HEK293 (cell line): ENCODE measurements around the gene ISM2.
A peak's percentile ranks its signal among the peaks of the same experiment; 100 is the strongest.

Experiments
- BCL11A ChIP-seq: fragments of 450-650 bp; formaldehyde crosslinking; IDR thresholded peaks from 2 replicates; pipeline ENCODE4 v1.5.1; 2016; ENCODE audit warnings: low read depth, missing biosample characterization, missing genetic modification characterization
- KLF10 ChIP-seq: fragments of 450-650 bp; IDR thresholded peaks from 2 replicates; pipeline ENCODE4 v1.5.1; 2018; ENCODE audit warnings: missing biosample characterization, mild to moderate bottlenecking, missing genetic modification characterization
- KLF8 ChIP-seq: fragments of 450-650 bp; formaldehyde crosslinking; IDR thresholded peaks from 2 replicates; pipeline ENCODE4 v1.5.1; 2016; ENCODE audit warnings: missing biosample characterization, missing genetic modification characterization
- MYNN ChIP-seq: fragments of 450-650 bp; formaldehyde crosslinking; IDR thresholded peaks from 2 replicates; pipeline ENCODE4 v1.5.1; 2016; ENCODE audit warnings: missing biosample characterization, missing genetic modification characterization, borderline replicate concordance
- SCRT2 ChIP-seq: fragments of 450-650 bp; formaldehyde crosslinking; IDR thresholded peaks from 2 replicates; pipeline ENCODE4 v1.5.1; 2016; ENCODE audit warnings: missing biosample characterization, missing genetic modification characterization
- WT1 ChIP-seq: fragments of 450-650 bp; formaldehyde crosslinking; IDR thresholded peaks from 2 replicates; pipeline ENCODE4 v1.5.1; 2016; ENCODE audit warnings: missing biosample characterization, missing genetic modification characterization
- YY2 ChIP-seq: fragments of 450-650 bp; formaldehyde crosslinking; IDR thresholded peaks from 2 replicates; pipeline ENCODE4 v1.5.1; 2016; ENCODE audit warnings: missing biosample characterization, missing genetic modification characterization
- ZFP37 ChIP-seq: fragments of 450-650 bp; formaldehyde crosslinking; IDR thresholded peaks from 2 replicates; pipeline ENCODE4 v1.5.1; 2016; ENCODE audit warnings: missing biosample characterization, missing genetic modification characterization
- ZNF140 ChIP-seq: fragments of 450-650 bp; formaldehyde crosslinking; IDR thresholded peaks from 2 replicates; pipeline ENCODE4 v1.5.1; 2016; ENCODE audit warnings: missing biosample characterization, missing genetic modification characterization
- ZNF155 ChIP-seq: fragments of 450-650 bp; formaldehyde crosslinking; IDR thresholded peaks from 2 replicates; pipeline ENCODE4 v1.5.1; 2016; ENCODE audit warnings: missing biosample characterization, missing genetic modification characterization
- ZNF157 ChIP-seq: fragments of 450-650 bp; formaldehyde crosslinking; IDR thresholded peaks from 2 replicates; pipeline ENCODE4 v1.5.1; 2016; ENCODE audit warnings: missing biosample characterization, missing genetic modification characterization
- ZNF169 ChIP-seq: fragments of 450-650 bp; formaldehyde crosslinking; IDR thresholded peaks from 2 replicates; pipeline ENCODE4 v1.5.1; 2016; ENCODE audit warnings: missing biosample characterization, missing genetic modification characterization
- ZNF239 ChIP-seq: fragments of 450-650 bp; formaldehyde crosslinking; IDR thresholded peaks from 2 replicates; pipeline ENCODE4 v1.5.1; 2016; ENCODE audit warnings: missing biosample characterization, missing genetic modification characterization
- ZNF274 ChIP-seq, 2 experiments: fragments of 200-500 bp in 1 of 2; fragments of 450-650 bp in 1 of 2; sonication (Bioruptor generic) in 1 of 2; formaldehyde crosslinking in 1 of 2; IDR thresholded peaks; 2 replicates each; pipeline versions ENCODE4 v1.5.1 to v1.6.1; 2014 to 2016; ENCODE audit warnings: borderline replicate concordance in 1 of 2, inconsistent platforms in 1 of 2, low read length in 1 of 2, missing biosample characterization in 1 of 2, missing genetic modification characterization in 1 of 2
- ZNF311 ChIP-seq: fragments of 450-650 bp; formaldehyde crosslinking; IDR thresholded peaks from 2 replicates; pipeline ENCODE4 v1.5.1; 2017; ENCODE audit warnings: missing biosample characterization, missing genetic modification characterization, borderline replicate concordance
- ZNF510 ChIP-seq: fragments of 450-650 bp; formaldehyde crosslinking; IDR thresholded peaks from 2 replicates; pipeline ENCODE4 v1.5.1; 2018; ENCODE audit warnings: mild to moderate bottlenecking, missing genetic modification characterization, missing biosample characterization; ENCODE audit not compliant: insufficient replicate concordance
- ZNF560 ChIP-seq: fragments of 450-650 bp; formaldehyde crosslinking; IDR thresholded peaks from 2 replicates; pipeline ENCODE4 v1.5.1; 2017; ENCODE audit warnings: missing biosample characterization, missing genetic modification characterization, borderline replicate concordance
- ZNF610 ChIP-seq: fragments of 450-650 bp; formaldehyde crosslinking; IDR thresholded peaks from 2 replicates; pipeline ENCODE4 v1.5.1; 2016; ENCODE audit warnings: missing biosample characterization, missing genetic modification characterization, borderline replicate concordance
- ZNF660 ChIP-seq: fragments of 450-650 bp; IDR thresholded peaks from 2 replicates; pipeline ENCODE4 v1.5.1; 2018; ENCODE audit warnings: missing biosample characterization, mild to moderate bottlenecking, missing genetic modification characterization
- ZNF670 ChIP-seq: fragments of 450-650 bp; formaldehyde crosslinking; IDR thresholded peaks from 2 replicates; pipeline ENCODE4 v1.5.1; 2016; ENCODE audit warnings: missing biosample characterization, missing genetic modification characterization, low read depth
- ZNF701 ChIP-seq: fragments of 450-650 bp; formaldehyde crosslinking; IDR thresholded peaks from 2 replicates; pipeline ENCODE4 v1.5.1; 2016; ENCODE audit warnings: missing biosample characterization, missing genetic modification characterization
- ZNF747 ChIP-seq: fragments of 450-650 bp; formaldehyde crosslinking; IDR thresholded peaks from 2 replicates; pipeline ENCODE4 v1.5.1; 2016; ENCODE audit warnings: missing biosample characterization, missing genetic modification characterization
- ZNF76 ChIP-seq: fragments of 450-650 bp; formaldehyde crosslinking; IDR thresholded peaks from 2 replicates; pipeline ENCODE4; 2016; ENCODE audit warnings: low read depth, missing biosample characterization, missing genetic modification characterization, borderline replicate concordance
- ZNF777 ChIP-seq: fragments of 450-650 bp; formaldehyde crosslinking; IDR thresholded peaks from 2 replicates; pipeline ENCODE4 v1.5.1; 2017; ENCODE audit warnings: missing biosample characterization, missing genetic modification characterization, borderline replicate concordance
- ZNF843 ChIP-seq: fragments of 450-650 bp; formaldehyde crosslinking; IDR thresholded peaks from 2 replicates; pipeline ENCODE4 v1.5.1; 2016; ENCODE audit warnings: missing biosample characterization, missing genetic modification characterization
- TF ChIP-seq, protein P1 (sequence below): fragments of 450-650 bp; formaldehyde crosslinking; IDR thresholded peaks from 2 replicates; pipeline ENCODE4 v1.5.1; 2016; ENCODE audit warnings: missing biosample characterization, missing genetic modification characterization
- TF ChIP-seq, protein P2 (sequence below): fragments of 450-650 bp; formaldehyde crosslinking; IDR thresholded peaks from 2 replicates; pipeline ENCODE4 v1.5.1; 2016; ENCODE audit warnings: missing biosample characterization, missing genetic modification characterization, low read depth
- TF ChIP-seq, protein P3 (sequence below): fragments of 450-650 bp; formaldehyde crosslinking; IDR thresholded peaks from 2 replicates; pipeline ENCODE4 v1.5.1; 2016; ENCODE audit warnings: missing biosample characterization, missing genetic modification characterization
- TF ChIP-seq, protein P4 (sequence below): fragments of 450-650 bp; formaldehyde crosslinking; IDR thresholded peaks from 2 replicates; pipeline ENCODE4 v1.5.1; 2016; ENCODE audit warnings: missing biosample characterization, missing genetic modification characterization
- TF ChIP-seq, protein P5 (sequence below): fragments of 450-650 bp; formaldehyde crosslinking; IDR thresholded peaks from 2 replicates; pipeline ENCODE4 v1.5.1; 2016; ENCODE audit warnings: missing biosample characterization, missing genetic modification characterization
- TF ChIP-seq, protein P6 (sequence below): IDR thresholded peaks from 2 replicates; pipeline ENCODE4 v1.6.1; 2011; ENCODE audit warnings: mild to moderate bottlenecking, low read depth, low read length, borderline replicate concordance

ISM2 gene

DNA sequence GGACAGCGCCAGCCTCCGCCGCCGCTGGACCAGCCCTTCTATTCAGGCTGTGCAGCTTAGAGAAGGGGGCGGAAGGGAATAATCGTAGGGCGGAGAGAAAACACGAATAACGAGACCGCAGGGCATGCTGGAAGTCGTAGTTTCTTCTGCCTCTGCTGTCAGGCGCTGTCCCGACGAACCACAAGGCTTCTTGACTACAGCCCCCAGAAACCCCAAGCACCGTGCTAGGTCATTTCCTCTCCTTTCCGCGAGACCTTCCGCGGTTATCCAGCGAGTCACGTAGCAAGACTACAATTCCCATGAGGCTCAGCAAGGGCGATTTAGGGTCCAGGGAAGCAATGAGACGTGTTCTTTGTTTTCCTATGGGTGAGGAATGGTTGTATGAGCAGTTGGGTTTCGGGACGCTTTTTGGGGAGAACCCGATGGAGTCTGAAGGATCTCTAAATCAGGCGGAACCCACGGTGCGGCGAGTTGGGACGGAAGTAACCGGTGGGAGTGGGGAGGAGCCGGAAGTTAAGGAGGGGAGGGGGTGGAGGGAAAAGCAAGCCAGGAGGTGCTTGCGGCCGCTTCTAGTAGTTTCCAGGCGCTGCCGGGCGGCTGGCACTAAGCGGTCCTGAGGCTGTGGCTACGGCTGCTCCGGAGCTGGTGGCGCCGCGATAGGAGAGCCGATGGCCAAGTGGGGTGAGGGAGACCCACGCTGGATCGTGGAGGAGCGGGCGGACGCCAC is 40.9 kb downstream of the ISM2 start, which contains the start of the genes AHSA1 and VIPAS39 (continued):
- TF ChIP-seq ZNF239 (tag by site-specific recombination) = no peak
- TF ChIP-seq ZNF777 (tag by site-specific recombination) = no peak
- TF ChIP-seq, protein P1, sequence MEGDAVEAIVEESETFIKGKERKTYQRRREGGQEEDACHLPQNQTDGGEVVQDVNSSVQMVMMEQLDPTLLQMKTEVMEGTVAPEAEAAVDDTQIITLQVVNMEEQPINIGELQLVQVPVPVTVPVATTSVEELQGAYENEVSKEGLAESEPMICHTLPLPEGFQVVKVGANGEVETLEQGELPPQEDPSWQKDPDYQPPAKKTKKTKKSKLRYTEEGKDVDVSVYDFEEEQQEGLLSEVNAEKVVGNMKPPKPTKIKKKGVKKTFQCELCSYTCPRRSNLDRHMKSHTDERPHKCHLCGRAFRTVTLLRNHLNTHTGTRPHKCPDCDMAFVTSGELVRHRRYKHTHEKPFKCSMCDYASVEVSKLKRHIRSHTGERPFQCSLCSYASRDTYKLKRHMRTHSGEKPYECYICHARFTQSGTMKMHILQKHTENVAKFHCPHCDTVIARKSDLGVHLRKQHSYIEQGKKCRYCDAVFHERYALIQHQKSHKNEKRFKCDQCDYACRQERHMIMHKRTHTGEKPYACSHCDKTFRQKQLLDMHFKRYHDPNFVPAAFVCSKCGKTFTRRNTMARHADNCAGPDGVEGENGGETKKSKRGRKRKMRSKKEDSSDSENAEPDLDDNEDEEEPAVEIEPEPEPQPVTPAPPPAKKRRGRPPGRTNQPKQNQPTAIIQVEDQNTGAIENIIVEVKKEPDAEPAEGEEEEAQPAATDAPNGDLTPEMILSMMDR (tag by site-specific recombination) = no peak
- TF ChIP-seq ZNF701 = no peak
- TF ChIP-seq, protein P2, sequence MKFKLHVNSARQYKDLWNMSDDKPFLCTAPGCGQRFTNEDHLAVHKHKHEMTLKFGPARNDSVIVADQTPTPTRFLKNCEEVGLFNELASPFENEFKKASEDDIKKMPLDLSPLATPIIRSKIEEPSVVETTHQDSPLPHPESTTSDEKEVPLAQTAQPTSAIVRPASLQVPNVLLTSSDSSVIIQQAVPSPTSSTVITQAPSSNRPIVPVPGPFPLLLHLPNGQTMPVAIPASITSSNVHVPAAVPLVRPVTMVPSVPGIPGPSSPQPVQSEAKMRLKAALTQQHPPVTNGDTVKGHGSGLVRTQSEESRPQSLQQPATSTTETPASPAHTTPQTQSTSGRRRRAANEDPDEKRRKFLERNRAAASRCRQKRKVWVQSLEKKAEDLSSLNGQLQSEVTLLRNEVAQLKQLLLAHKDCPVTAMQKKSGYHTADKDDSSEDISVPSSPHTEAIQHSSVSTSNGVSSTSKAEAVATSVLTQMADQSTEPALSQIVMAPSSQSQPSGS (tag by site-specific recombination) = no peak
- no peak for TF ChIP-seq ZNF670
- TF ChIP-seq ZNF660 (tag by site-specific recombination) = peak; percentile 27
- peak; percentile 98 for TF ChIP-seq ZNF76 (tag by site-specific recombination)
- TF ChIP-seq, protein P3, sequence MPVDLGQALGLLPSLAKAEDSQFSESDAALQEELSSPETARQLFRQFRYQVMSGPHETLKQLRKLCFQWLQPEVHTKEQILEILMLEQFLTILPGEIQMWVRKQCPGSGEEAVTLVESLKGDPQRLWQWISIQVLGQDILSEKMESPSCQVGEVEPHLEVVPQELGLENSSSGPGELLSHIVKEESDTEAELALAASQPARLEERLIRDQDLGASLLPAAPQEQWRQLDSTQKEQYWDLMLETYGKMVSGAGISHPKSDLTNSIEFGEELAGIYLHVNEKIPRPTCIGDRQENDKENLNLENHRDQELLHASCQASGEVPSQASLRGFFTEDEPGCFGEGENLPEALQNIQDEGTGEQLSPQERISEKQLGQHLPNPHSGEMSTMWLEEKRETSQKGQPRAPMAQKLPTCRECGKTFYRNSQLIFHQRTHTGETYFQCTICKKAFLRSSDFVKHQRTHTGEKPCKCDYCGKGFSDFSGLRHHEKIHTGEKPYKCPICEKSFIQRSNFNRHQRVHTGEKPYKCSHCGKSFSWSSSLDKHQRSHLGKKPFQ = no peak
- TF ChIP-seq SCRT2 (tag by site-specific recombination) = no peak
- no peak for TF ChIP-seq ZNF274 (IDR thresholded peaks at IDR 0.05; ENCODE audit: low read length)
- TF ChIP-seq ZNF274 (tag by site-specific recombination; IDR thresholded peaks at IDR 0.05; ENCODE audit: borderline replicate concordance) = no peak
- no peak for TF ChIP-seq ZNF311 (tag by site-specific recombination)
- TF ChIP-seq ZNF843 (tag by site-specific recombination) = 0 out of 2 replicates have a peak, but pooled peaks have one; percentile 25
- no peak for TF ChIP-seq ZNF510
- TF ChIP-seq ZNF610 (tag by site-specific recombination) = no peak
- no peak for TF ChIP-seq ZNF140 (tag by site-specific recombination)
- TF ChIP-seq, protein P4, sequence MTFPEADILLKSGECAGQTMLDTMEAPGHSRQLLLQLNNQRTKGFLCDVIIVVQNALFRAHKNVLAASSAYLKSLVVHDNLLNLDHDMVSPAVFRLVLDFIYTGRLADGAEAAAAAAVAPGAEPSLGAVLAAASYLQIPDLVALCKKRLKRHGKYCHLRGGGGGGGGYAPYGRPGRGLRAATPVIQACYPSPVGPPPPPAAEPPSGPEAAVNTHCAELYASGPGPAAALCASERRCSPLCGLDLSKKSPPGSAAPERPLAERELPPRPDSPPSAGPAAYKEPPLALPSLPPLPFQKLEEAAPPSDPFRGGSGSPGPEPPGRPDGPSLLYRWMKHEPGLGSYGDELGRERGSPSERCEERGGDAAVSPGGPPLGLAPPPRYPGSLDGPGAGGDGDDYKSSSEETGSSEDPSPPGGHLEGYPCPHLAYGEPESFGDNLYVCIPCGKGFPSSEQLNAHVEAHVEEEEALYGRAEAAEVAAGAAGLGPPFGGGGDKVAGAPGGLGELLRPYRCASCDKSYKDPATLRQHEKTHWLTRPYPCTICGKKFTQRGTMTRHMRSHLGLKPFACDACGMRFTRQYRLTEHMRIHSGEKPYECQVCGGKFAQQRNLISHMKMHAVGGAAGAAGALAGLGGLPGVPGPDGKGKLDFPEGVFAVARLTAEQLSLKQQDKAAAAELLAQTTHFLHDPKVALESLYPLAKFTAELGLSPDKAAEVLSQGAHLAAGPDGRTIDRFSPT (tag by site-specific recombination) = no peak
- TF ChIP-seq, protein P5, sequence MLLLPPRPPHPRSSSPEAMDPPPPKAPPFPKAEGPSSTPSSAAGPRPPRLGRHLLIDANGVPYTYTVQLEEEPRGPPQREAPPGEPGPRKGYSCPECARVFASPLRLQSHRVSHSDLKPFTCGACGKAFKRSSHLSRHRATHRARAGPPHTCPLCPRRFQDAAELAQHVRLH = peak; percentile 80
- no peak for TF ChIP-seq BCL11A (tag by site-specific recombination)
- no peak for TF ChIP-seq ZNF155 (tag by site-specific recombination)
- TF ChIP-seq ZNF169 (tag by site-specific recombination) = no peak
- TF ChIP-seq, protein P6, sequence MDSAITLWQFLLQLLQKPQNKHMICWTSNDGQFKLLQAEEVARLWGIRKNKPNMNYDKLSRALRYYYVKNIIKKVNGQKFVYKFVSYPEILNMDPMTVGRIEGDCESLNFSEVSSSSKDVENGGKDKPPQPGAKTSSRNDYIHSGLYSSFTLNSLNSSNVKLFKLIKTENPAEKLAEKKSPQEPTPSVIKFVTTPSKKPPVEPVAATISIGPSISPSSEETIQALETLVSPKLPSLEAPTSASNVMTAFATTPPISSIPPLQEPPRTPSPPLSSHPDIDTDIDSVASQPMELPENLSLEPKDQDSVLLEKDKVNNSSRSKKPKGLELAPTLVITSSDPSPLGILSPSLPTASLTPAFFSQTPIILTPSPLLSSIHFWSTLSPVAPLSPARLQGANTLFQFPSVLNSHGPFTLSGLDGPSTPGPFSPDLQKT = peak; percentile 92
- TF ChIP-seq YY2 (tag by site-specific recombination) = 0 out of 2 replicates have a peak, but pooled peaks have one; percentile 19
- peak; percentile 93 for TF ChIP-seq KLF8 (tag by site-specific recombination)
- TF ChIP-seq MYNN = no peak
- TF ChIP-seq ZNF747 = no peak
- TF ChIP-seq WT1 (tag by site-specific recombination) = no peak; the same call in 1 of the 2 replicates
- 0 out of 2 replicates have a peak, but pooled peaks have one; percentile 41 for TF ChIP-seq ZFP37 (tag by site-specific recombination)
- TF ChIP-seq ZNF560 (tag by site-specific recombination) = no peak
- no peak for TF ChIP-seq KLF10 (tag by site-specific recombination)
- TF ChIP-seq ZNF157 = no peak
